Body of pancreas (tissue), 4 donors: ENCODE measurements around the gene SLCO1B3. TPM values are rescaled to one million over a fixed set of nuclear protein-coding genes. Genes with fewer than 3 reads are reported as not detected.

Source experiments
- ATAC-seq: fragments of 150-250 bp; one replicate; pipeline ENCODE4 v1.9.1; 2016
- DNase-seq, 4 donors: peaks; one replicate each; pipeline ENCODE4 v3.0.0-alpha.2; 2019
- H3K27ac ChIP-seq, 4 donors: fragments of 200-600 bp; sonication (generic); 1 replicate in 3 of 4; 2 replicates in 1 of 4; pipeline versions ENCODE4 v1.5.1 to v1.6.1; 2016 to 2019; ENCODE audit warnings: mild to moderate bottlenecking in 1 of 4, mixed read lengths in 1 of 4, moderate library complexity in 1 of 4
- H3K27me3 ChIP-seq, 2 donors: fragments of 200-600 bp; sonication (generic); one replicate each; pipeline ENCODE4 v1.6.0; 2016; ENCODE audit warnings: mild to moderate bottlenecking in 1 of 2
- H3K36me3 ChIP-seq, 2 donors: fragments of 200-600 bp; sonication (generic); replicated peaks in 1 of 2; 2 replicates each; pipeline ENCODE4 v1.5.1; 2016; ENCODE audit warnings: low read depth in 2 of 2; ENCODE audit not compliant: insufficient read depth in 1 of 2
- H3K4me1 ChIP-seq: fragments of 200-600 bp; sonication (generic); one replicate; pipeline ENCODE4 v1.6.0; 2016
- H3K4me3 ChIP-seq, 2 donors: fragments of 200-600 bp; sonication (generic); 1 replicate in 1 of 2; 2 replicates in 1 of 2; pipeline ENCODE4 v1.5.1; 2016 to 2019
- H3K9me3 ChIP-seq, 3 donors: fragments of 200-600 bp; sonication (generic); 1 replicate in 2 of 3; 2 replicates in 1 of 3; pipeline ENCODE4 v1.5.1; 2016
- POLR2A ChIP-seq, 3 donors: fragments of 450-650 bp; IDR thresholded peaks; one replicate each; pipeline ENCODE4 v1.6.1; 2016; ENCODE audit warnings: antibody characterized with exemption in 3 of 3, mild to moderate bottlenecking in 2 of 3
- WGBS, 2 donors: methylation state at CpG; one replicate each; pipeline ENCODE4 v1.1.5; 2017; 5-methylcytosine and 5-hydroxymethylcytosine counted together
- intact Hi-C: fragments of 100-400 bp; cut with DNase I; formaldehyde crosslinking; loops from one replicate; pipeline ENCODE4 v1.15.1; 2023
- total RNA-seq, 2 donors: library from RNA; depleted of rRNA; stranded (reverse); fragments of >200 nt; gene quantifications; one replicate each; pipeline ENCODE4 v1.1.0, GENCODE V29; 2016
- TF ChIP-seq, protein P1 (sequence below), 7 experiments: fragments of 450-650 bp in 4 of 7; fragments of 200-600 bp in 3 of 7; sonication (generic) in 3 of 7; IDR thresholded peaks; one replicate each; pipeline ENCODE4 v1.5.1; 2016 to 2019; ENCODE audit warnings: antibody characterized with exemption in 7 of 7

Gene SLCO1B3
- total RNA-seq, 2 donors from 2014 or later, result not detected

DNA sequence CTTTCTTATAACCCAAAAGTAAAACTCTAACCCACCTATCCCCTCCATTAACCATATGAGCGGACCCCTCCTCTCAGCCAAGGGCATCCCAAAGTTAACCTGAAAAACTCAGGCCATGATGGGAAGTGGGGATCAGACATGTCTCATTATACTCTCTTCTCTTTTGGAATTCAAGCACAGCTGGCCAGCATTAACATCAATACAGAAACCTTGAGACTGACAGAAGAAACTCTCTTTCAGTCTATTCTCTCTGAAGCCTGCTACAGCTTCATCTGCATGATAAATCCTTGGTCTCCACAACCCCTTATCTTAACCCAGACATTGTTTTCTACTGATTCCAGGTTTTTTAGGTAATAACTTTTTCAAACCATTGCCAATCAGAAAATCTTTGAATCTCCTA lies 17.5 kb upstream of the SLCO1B3 start:
- DNase-seq, result no peak
- Histone ChIP-seq H3K27me3 (no peaks in the 10 kb centered on the region), H3K4me3 (no peak overlapping the region), H3K9me3 (no peaks in the 10 kb centered on the region), H3K27ac (no peak overlapping the region), H3K36me3 (no peaks in the 10 kb centered on the region), H3K4me1 (no peaks in the 10 kb centered on the region)
- WGBS, 2 donors, result 50 to 61% methylated on average over 1 of the region's 1 CpG
- no peak for ATAC-seq
- intact Hi-C loops, result no loop called here
- TF ChIP-seq, protein P1, sequence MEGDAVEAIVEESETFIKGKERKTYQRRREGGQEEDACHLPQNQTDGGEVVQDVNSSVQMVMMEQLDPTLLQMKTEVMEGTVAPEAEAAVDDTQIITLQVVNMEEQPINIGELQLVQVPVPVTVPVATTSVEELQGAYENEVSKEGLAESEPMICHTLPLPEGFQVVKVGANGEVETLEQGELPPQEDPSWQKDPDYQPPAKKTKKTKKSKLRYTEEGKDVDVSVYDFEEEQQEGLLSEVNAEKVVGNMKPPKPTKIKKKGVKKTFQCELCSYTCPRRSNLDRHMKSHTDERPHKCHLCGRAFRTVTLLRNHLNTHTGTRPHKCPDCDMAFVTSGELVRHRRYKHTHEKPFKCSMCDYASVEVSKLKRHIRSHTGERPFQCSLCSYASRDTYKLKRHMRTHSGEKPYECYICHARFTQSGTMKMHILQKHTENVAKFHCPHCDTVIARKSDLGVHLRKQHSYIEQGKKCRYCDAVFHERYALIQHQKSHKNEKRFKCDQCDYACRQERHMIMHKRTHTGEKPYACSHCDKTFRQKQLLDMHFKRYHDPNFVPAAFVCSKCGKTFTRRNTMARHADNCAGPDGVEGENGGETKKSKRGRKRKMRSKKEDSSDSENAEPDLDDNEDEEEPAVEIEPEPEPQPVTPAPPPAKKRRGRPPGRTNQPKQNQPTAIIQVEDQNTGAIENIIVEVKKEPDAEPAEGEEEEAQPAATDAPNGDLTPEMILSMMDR (IDR thresholded peaks at IDR 0.05), result no peak

DNA sequence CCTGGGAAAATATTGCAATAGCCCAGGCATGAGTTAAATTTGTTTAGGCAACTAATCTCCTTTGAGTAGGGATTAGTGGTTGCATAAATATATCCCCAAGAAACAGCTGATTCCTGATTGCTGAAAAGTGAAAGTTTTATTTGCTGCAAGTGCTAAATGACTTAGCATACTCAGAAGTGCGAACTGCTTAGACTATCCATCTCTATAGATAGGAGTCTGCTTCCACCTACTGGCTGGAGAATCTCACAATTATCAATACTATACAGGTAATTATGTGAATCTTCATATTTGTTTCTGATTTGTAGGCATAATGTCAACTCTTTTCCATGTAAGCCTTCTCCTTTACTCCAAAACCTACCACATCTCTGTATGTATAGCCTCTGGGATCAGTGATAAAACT lies 12.0 kb upstream of the SLCO1B3 start:
- no peaks in the 10 kb centered on the region for H3K27me3 ChIP-seq
- H3K9me3 ChIP-seq, result no peaks in the 10 kb centered on the region
- DNase-seq (no peak), ATAC-seq (no peak)
- WGBS, 2 donors, result 21 to 23% methylated on average over 1 of the region's 1 CpG
- TF ChIP-seq POLR2A (IDR thresholded peaks at IDR 0.05), result no peak
- TF ChIP-seq, protein P1 (IDR thresholded peaks at IDR 0.05), result peak in 4 of 7 experiments; percentile 38 to 53 (median 40)
- no peak overlapping the region for H3K27ac ChIP-seq
- intact Hi-C loops, result no loop called here
- no peaks in the 10 kb centered on the region for H3K4me1 ChIP-seq
- H3K4me3 ChIP-seq, result no peak overlapping the region
- H3K36me3 ChIP-seq, result no peaks in the 10 kb centered on the region

DNA sequence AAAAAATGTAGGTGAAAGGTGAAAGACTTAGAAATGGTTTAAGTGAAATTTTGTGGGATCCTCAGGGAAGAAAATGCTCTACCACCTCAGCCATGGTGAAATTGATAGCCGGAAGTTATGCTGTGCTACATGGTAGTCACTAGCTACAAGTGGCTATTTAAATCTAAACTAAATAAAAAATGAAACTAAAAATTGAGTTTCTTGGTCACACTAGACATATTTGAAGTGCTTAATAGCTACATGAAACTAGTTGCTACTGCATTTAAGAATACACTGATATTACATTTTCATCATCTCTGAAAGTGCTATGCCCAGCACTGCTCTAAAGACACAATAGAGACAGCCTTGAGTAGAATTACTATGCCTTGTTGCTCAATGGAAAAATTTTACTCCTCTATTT lies 10.3 kb upstream of the SLCO1B3 start:
- Histone ChIP-seq H3K4me3 (no peak overlapping the region), H3K27ac (no peak overlapping the region), H3K9me3 (no peaks in the 10 kb centered on the region), H3K4me1 (no peaks in the 10 kb centered on the region), H3K36me3 (no peaks in the 10 kb centered on the region), H3K27me3 (no peaks in the 10 kb centered on the region)
- TF ChIP-seq POLR2A (IDR thresholded peaks at IDR 0.05), result no peak
- TF ChIP-seq, protein P1 (IDR thresholded peaks at IDR 0.05), result no peak
- 68 to 79% methylated on average over 1 of the region's 1 CpG for WGBS, 2 donors
- ATAC-seq, result no peak
- no peak for DNase-seq
- intact Hi-C loops, result no loop called here

DNA sequence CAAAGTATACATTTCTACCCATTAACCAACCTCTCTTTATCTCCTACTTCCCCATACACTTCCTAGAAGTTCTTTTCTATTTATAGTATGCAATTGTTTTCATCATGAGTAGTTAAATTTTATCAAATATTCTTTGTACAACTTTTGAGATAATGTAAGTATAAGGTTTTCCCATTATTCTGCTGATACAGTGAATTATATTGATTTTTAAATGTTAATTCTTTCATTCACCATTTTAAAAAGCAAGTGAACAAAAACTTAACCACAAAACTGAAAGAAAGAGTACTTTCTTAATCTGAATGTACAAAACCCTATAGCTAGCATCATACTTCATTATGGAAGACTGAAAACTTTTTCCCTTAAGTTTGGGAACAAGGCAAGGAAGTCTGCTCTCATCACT lies 9.5 kb upstream of the SLCO1B3 start:
- Histone ChIP-seq H3K27ac (no peak overlapping the region), H3K27me3 (no peaks in the 10 kb centered on the region), H3K9me3 (no peaks in the 10 kb centered on the region), H3K4me3 (no peak overlapping the region), H3K36me3 (no peaks in the 10 kb centered on the region), H3K4me1 (no peaks in the 10 kb centered on the region)
- ATAC-seq (no peak), DNase-seq (no peak)
- intact Hi-C loops, result no loop called here
- TF ChIP-seq POLR2A (IDR thresholded peaks at IDR 0.05), result no peak
- TF ChIP-seq, protein P1 (IDR thresholded peaks at IDR 0.05), result no peak

DNA sequence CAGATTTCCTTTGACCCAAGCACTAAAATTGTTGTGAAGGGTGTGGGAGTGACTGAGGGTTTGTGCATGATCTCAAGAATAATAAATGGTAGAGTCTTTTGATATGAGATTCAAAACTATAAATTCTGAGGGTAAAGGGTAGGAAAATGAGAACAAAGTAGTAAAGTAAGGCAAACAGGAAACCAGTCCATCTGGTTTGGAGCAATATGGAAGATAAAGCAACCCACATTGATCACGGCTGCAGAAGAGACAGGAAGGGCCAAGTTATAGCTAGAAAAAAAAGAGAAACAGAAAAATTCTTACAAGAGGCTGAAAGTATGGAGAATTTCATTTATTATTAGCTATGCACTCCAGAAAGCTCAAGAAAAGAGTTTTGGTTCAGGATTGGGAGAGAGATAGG lies 4.6 kb upstream of the SLCO1B3 start:
- Histone ChIP-seq H3K4me3 (no peak overlapping the region), H3K27me3 (no peaks in the 10 kb centered on the region), H3K27ac (no peak overlapping the region), H3K36me3 (no peaks in the 10 kb centered on the region), H3K9me3 (no peaks in the 10 kb centered on the region), H3K4me1 (peaks cover 6% of the 10 kb centered on the region)
- ATAC-seq (no peak), DNase-seq (no peak)
- TF ChIP-seq, protein P1 (IDR thresholded peaks at IDR 0.05), result no peak
- no peak for TF ChIP-seq POLR2A (IDR thresholded peaks at IDR 0.05)
- WGBS, 2 donors, result 42 to 59% methylated on average over 1 of the region's 1 CpG
- intact Hi-C loops, result no loop called here
